HCT116 (cell line): ENCODE results near the gene GSTO2. TPM values are rescaled to one million over a fixed set of nuclear protein-coding genes. Genes with fewer than 3 reads are reported as not detected.

Experiments used
- ATAC-seq: fragments of 200-7000 bp; cut with Tn5 transposase; 2 replicates; pipeline ENCODE4 v1.9.1; 2020; ENCODE audit warnings: mild to moderate bottlenecking, moderate library complexity
- BruUV-seq: library from RNA; stranded (reverse); fragments of 400-500 nt; replicated peaks from 2 replicates; lab custom pipeline; 2021; lab: Mats Ljungman, UMichigan
- CTCF ChIA-PET: fragments of 300-600 bp; sonication (Branson Sonifier 250); formaldehyde crosslinking; loops from one replicate; lab custom pipeline; 2021; ENCODE audit warnings: antibody characterized with exemption; lab: Charles Lee
- POLR2A ChIA-PET: fragments of 300-600, 350-600 bp; sonication (Branson Sonifier 250); formaldehyde crosslinking; loops from one replicate; lab custom pipeline; 2021; ENCODE audit warnings: antibody characterized with exemption; lab: Charles Lee
- RAD21 ChIA-PET, 2 experiments: fragments of 300-600 bp; sonication (Branson Sonifier 250); formaldehyde crosslinking; loops; one replicate each; lab custom pipeline; 2023; ENCODE audit warnings: low total read pairs in 2 of 2; ENCODE audit not compliant: uncharacterized antibody in 2 of 2, unreplicated experiment in 2 of 2, low non-redundant PET in 1 of 2; lab: Charles Lee
- DNase-seq: peaks from one replicate; pipeline ENCODE4 v3.0.0-alpha.2; 2010; ENCODE audit warnings: low read depth, low spot score
- H2AFZ ChIP-seq: fragments of 200-600 bp; shearing (Covaris generic), sonication (generic); 2 replicates; pipeline ENCODE4 v1.6.1; 2017; ENCODE audit warnings: low read depth, mixed run types, mixed read lengths, antibody characterized with exemption, low read length; ENCODE audit not compliant: poor library complexity, severe bottlenecking
- H3K27ac ChIP-seq: 2 replicates; pipeline ENCODE4 v1.5.1; 2012; ENCODE audit warnings: low read depth, low read length
- H3K27me3 ChIP-seq: fragments of 200-600 bp; sonication (generic); 2 replicates; pipeline ENCODE4 v1.6.1; 2016; ENCODE audit warnings: mixed run types, low read length, mixed read lengths; ENCODE audit not compliant: insufficient read depth
- H3K36me3 ChIP-seq, 2 experiments: fragments of 200-500 bp in 1 of 2; fragments of 200-600 bp in 1 of 2; sonication (Bioruptor generic) in 1 of 2; sonication (generic) in 1 of 2; 2 replicates each; pipeline versions ENCODE4 v1.5.1 to v1.6.1; 2014 to 2016; ENCODE audit warnings: low read length in 2 of 2, inconsistent platforms in 1 of 2, mixed read lengths in 1 of 2, mixed run types in 1 of 2; ENCODE audit not compliant: insufficient read depth in 2 of 2, control insufficient read depth in 1 of 2
- H3K4me1 ChIP-seq, 2 experiments: fragments of 200-600 bp in 1 of 2; sonication (generic) in 1 of 2; 2 replicates each; pipeline versions ENCODE4 v1.5.1 to v1.6.1; 2012 to 2017; ENCODE audit warnings: low read length in 2 of 2, inconsistent platforms in 1 of 2, mild to moderate bottlenecking in 1 of 2, mixed read lengths in 1 of 2, mixed run types in 1 of 2, moderate library complexity in 1 of 2; ENCODE audit not compliant: insufficient read depth in 2 of 2, control insufficient read depth in 1 of 2
- H3K4me2 ChIP-seq: fragments of 200-600 bp; sonication (generic); 2 replicates; pipeline ENCODE4 v1.6.1; 2017; ENCODE audit warnings: mixed run types, low read length, mixed read lengths
- H3K4me3 ChIP-seq, 2 experiments: fragments of 200-600 bp in 1 of 2; sonication (generic) in 1 of 2; replicated peaks in 1 of 2; 2 replicates each; pipeline ENCODE4 v1.5.1; 2011 to 2016; ENCODE audit warnings: low read length in 2 of 2, control low read depth in 1 of 2, low read depth in 1 of 2, mild to moderate bottlenecking in 1 of 2, mixed read lengths in 1 of 2, mixed run types in 1 of 2
- H3K79me2 ChIP-seq: fragments of 200-600 bp; sonication (generic); 2 replicates; pipeline ENCODE4 v1.6.1; 2017; ENCODE audit warnings: mild to moderate bottlenecking, mixed run types, low read length, moderate library complexity, mixed read lengths; ENCODE audit not compliant: insufficient read depth
- H3K9ac ChIP-seq: fragments of 200-600 bp; sonication (generic); 2 replicates; pipeline ENCODE4 v1.6.1; 2016; ENCODE audit warnings: low read length, mixed read lengths
- H3K9me2 ChIP-seq: fragments of 200-600 bp; sonication (generic), shearing (Covaris generic); 2 replicates; pipeline ENCODE4 v1.6.1; 2017; ENCODE audit warnings: mixed run types, mild to moderate bottlenecking, moderate library complexity; ENCODE audit not compliant: insufficient read depth
- H3K9me3 ChIP-seq, 2 experiments: fragments of 200-500 bp in 1 of 2; fragments of 200-600 bp in 1 of 2; sonication (Bioruptor generic) in 1 of 2; sonication (generic) in 1 of 2; 2 replicates each; pipeline ENCODE4 v1.6.1; 2014 to 2017; ENCODE audit warnings: low read length in 2 of 2, mixed read lengths in 2 of 2, inconsistent platforms in 1 of 2, low read depth in 1 of 2, mild to moderate bottlenecking in 1 of 2, mixed run types in 1 of 2, moderate library complexity in 1 of 2; ENCODE audit not compliant: control insufficient read depth in 1 of 2, insufficient read depth in 1 of 2
- H4K20me1 ChIP-seq: fragments of 200-600 bp; sonication (generic), shearing (Covaris generic); 2 replicates; pipeline ENCODE4 v1.6.1; 2017; ENCODE audit warnings: mixed run types, mild to moderate bottlenecking, moderate library complexity; ENCODE audit not compliant: insufficient read depth
- CBX3 ChIP-seq: IDR thresholded peaks from 2 replicates; pipeline ENCODE4 v1.6.1; 2012; ENCODE audit warnings: low read depth
- EGR1 ChIP-seq: IDR thresholded peaks from 2 replicates; pipeline ENCODE4 v1.6.1; 2012; ENCODE audit warnings: low read depth
- EZH2phosphoT487 ChIP-seq: fragments of 200-600 bp; IDR thresholded peaks from 2 replicates; pipeline ENCODE4 v1.6.1; 2018; ENCODE audit warnings: antibody characterized with exemption, borderline replicate concordance
- FOSL1 ChIP-seq: IDR thresholded peaks from 2 replicates; pipeline ENCODE4 v1.6.1; 2012; ENCODE audit warnings: low read depth
- RAD21 ChIP-seq: IDR thresholded peaks from 2 replicates; pipeline ENCODE4 v1.6.1; 2012; ENCODE audit warnings: low read depth, mild to moderate bottlenecking
- SIN3A ChIP-seq: IDR thresholded peaks from 2 replicates; pipeline ENCODE4 v1.6.1; 2012; ENCODE audit warnings: low read depth
- intact Hi-C: fragments of 100-400 bp; cut with micrococcal nuclease; formaldehyde crosslinking; loops from 2 replicates; pipeline ENCODE4 v1.10.0; 2022
- total RNA-seq: library from RNA; stranded (reverse); gene quantifications from one replicate; pipeline ENCODE4 v1.2.1, GENCODE V29; 2021; ENCODE audit not compliant: unreplicated experiment
- TF ChIP-seq, protein P1 (sequence below): IDR thresholded peaks from 2 replicates; pipeline ENCODE4 v1.6.1; 2012; ENCODE audit warnings: low read depth
- TF ChIP-seq, protein P2 (sequence below): IDR thresholded peaks from 2 replicates; pipeline ENCODE4 v1.6.1; 2011; ENCODE audit warnings: mild to moderate bottlenecking, low read length, moderate library complexity; ENCODE audit not compliant: insufficient replicate concordance; ENCODE audit errors: extremely low read depth

The GSTO2 gene
- total RNA-seq, 1 experiment from 2014 or later: 115 TPM

GRCh38 chr10:104306897-104307296 lies 37.9 kb downstream of the GSTO2 start:
- POLR2A ChIA-PET: interaction anchor here (0.7 to 1.2 kb wide), 2 partner anchors 43 to 45 kb away, joined by 3 read pairs; no protein-coding TSS in a partner anchor
- H3K79me2 ChIP-seq: no peaks in the 10 kb centered on the region; the same call in 1 of the 2 replicates
- H3K9ac ChIP-seq: no peak overlapping the region
- peaks cover 0 to 4% of the 10 kb centered on the region in 2 experiments; a peak in 2 of 4 replicates for H3K36me3 ChIP-seq
- RAD21 ChIA-PET: interaction anchor here (0.6 to 2.2 kb wide), 4 partner anchors 32 to 248 kb away, joined by 3 to 7 read pairs (median 4); partner anchors contain the start of genes CFAP58 (in 1 of the 2) and ITPRIP (in 1 of the 2)
- H3K27ac ChIP-seq: no peak overlapping the region
- H3K9me3 ChIP-seq: no peaks in the 10 kb centered on the region
- CTCF ChIA-PET: interaction anchor here (0.6 to 3.9 kb wide), 11 partner anchors 11 to 316 kb away, joined by 3 to 42 read pairs (median 14); partner anchors contain the start of gene CFAP58
- H3K4me2 ChIP-seq: no peak overlapping the region
- H3K4me3 ChIP-seq: no peak overlapping the region
- TF ChIP-seq CBX3 (no peak), RAD21 (no peak), FOSL1 (no peak), EGR1 (no peak), EZH2phosphoT487 (no peak), SIN3A (no peak)
- TF ChIP-seq, protein P1, sequence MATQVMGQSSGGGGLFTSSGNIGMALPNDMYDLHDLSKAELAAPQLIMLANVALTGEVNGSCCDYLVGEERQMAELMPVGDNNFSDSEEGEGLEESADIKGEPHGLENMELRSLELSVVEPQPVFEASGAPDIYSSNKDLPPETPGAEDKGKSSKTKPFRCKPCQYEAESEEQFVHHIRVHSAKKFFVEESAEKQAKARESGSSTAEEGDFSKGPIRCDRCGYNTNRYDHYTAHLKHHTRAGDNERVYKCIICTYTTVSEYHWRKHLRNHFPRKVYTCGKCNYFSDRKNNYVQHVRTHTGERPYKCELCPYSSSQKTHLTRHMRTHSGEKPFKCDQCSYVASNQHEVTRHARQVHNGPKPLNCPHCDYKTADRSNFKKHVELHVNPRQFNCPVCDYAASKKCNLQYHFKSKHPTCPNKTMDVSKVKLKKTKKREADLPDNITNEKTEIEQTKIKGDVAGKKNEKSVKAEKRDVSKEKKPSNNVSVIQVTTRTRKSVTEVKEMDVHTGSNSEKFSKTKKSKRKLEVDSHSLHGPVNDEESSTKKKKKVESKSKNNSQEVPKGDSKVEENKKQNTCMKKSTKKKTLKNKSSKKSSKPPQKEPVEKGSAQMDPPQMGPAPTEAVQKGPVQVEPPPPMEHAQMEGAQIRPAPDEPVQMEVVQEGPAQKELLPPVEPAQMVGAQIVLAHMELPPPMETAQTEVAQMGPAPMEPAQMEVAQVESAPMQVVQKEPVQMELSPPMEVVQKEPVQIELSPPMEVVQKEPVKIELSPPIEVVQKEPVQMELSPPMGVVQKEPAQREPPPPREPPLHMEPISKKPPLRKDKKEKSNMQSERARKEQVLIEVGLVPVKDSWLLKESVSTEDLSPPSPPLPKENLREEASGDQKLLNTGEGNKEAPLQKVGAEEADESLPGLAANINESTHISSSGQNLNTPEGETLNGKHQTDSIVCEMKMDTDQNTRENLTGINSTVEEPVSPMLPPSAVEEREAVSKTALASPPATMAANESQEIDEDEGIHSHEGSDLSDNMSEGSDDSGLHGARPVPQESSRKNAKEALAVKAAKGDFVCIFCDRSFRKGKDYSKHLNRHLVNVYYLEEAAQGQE: no peak
- TF ChIP-seq, protein P2, sequence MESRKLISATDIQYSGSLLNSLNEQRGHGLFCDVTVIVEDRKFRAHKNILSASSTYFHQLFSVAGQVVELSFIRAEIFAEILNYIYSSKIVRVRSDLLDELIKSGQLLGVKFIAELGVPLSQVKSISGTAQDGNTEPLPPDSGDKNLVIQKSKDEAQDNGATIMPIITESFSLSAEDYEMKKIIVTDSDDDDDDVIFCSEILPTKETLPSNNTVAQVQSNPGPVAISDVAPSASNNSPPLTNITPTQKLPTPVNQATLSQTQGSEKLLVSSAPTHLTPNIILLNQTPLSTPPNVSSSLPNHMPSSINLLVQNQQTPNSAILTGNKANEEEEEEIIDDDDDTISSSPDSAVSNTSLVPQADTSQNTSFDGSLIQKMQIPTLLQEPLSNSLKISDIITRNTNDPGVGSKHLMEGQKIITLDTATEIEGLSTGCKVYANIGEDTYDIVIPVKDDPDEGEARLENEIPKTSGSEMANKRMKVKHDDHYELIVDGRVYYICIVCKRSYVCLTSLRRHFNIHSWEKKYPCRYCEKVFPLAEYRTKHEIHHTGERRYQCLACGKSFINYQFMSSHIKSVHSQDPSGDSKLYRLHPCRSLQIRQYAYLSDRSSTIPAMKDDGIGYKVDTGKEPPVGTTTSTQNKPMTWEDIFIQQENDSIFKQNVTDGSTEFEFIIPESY: no peak
- DNase-seq (no peak), ATAC-seq (no peak)
- H3K27me3 ChIP-seq: no peaks in the 10 kb centered on the region
- intact Hi-C loops: no loop called here
- H3K4me1 ChIP-seq: peaks cover 0 to 5% of the 10 kb centered on the region in 2 experiments; a peak in 1 of 4 replicates
- H2AFZ ChIP-seq: no peak overlapping the region
- H4K20me1 ChIP-seq: no peaks in the 10 kb centered on the region
- no peaks in the 10 kb centered on the region for H3K9me2 ChIP-seq
- BruUV-seq: no TSS peak
